ENCODE results near the gene STARD3NL.

DNA sequence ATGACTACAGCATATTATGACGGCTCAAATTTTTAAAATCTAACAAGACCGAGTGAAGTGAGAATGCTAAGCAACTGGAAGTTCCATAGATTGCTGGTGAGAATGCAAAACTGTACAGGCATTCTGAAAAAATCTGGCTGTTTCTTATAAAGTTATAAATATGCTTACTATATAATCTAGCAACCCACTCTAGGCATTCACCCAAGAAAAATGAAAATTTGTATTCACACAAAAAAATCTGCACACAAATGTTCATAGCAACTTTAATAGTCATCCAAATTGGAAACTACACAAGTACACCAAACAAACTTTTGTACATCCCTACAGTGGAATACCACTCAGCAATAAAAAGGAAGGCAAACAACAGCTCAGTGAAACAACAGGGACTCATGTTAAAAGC, 39.9 kb upstream of the STARD3NL start:
- TF ChIP-seq EZH2 (IDR thresholded peaks at IDR 0.05; ENCODE audit: low read length) = no peak
- TF ChIP-seq, protein P1, sequence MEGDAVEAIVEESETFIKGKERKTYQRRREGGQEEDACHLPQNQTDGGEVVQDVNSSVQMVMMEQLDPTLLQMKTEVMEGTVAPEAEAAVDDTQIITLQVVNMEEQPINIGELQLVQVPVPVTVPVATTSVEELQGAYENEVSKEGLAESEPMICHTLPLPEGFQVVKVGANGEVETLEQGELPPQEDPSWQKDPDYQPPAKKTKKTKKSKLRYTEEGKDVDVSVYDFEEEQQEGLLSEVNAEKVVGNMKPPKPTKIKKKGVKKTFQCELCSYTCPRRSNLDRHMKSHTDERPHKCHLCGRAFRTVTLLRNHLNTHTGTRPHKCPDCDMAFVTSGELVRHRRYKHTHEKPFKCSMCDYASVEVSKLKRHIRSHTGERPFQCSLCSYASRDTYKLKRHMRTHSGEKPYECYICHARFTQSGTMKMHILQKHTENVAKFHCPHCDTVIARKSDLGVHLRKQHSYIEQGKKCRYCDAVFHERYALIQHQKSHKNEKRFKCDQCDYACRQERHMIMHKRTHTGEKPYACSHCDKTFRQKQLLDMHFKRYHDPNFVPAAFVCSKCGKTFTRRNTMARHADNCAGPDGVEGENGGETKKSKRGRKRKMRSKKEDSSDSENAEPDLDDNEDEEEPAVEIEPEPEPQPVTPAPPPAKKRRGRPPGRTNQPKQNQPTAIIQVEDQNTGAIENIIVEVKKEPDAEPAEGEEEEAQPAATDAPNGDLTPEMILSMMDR (optimal IDR thresholded peaks at IDR 0.05 in 1 of 3, IDR thresholded peaks at IDR 0.05 in 1 of 3, conservative IDR thresholded peaks at IDR 0.05 in 1 of 3; ENCODE audit: extremely low read depth in 1 of 3, insufficient read depth in 2 of 3, low read length in 3 of 3) = no peak

Data from keratinocyte (primary cell).